ENCODE data around the gene RXRA.
A peak's percentile ranks its signal among the peaks of the same experiment; 100 is the strongest.

The RXRA gene

GRCh38 chr9:134420974-134421432 lies 94.7 kb downstream of the RXRA start:
- DNase-seq = peak; percentile 67

DNA sequence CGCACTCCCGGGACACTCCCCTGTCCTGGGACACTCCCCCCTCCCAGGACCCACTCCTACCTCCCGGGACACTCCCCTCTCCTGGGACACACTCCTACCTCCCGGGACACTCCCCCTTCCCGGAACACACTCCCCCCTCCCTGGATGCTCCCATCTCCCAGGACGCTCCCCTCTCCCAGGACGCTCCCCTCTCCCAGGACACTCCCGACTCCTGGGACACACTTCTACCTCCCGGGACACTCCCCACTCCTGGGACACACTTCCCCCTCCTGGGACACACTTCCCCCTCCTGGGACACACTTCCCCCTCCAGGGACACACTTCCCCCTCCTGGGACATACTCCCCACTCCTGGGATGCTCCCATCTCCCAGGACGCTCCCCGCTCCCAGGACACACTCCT lies 95.6 kb downstream of the RXRA start:
- DNase-seq = no peak

DNA sequence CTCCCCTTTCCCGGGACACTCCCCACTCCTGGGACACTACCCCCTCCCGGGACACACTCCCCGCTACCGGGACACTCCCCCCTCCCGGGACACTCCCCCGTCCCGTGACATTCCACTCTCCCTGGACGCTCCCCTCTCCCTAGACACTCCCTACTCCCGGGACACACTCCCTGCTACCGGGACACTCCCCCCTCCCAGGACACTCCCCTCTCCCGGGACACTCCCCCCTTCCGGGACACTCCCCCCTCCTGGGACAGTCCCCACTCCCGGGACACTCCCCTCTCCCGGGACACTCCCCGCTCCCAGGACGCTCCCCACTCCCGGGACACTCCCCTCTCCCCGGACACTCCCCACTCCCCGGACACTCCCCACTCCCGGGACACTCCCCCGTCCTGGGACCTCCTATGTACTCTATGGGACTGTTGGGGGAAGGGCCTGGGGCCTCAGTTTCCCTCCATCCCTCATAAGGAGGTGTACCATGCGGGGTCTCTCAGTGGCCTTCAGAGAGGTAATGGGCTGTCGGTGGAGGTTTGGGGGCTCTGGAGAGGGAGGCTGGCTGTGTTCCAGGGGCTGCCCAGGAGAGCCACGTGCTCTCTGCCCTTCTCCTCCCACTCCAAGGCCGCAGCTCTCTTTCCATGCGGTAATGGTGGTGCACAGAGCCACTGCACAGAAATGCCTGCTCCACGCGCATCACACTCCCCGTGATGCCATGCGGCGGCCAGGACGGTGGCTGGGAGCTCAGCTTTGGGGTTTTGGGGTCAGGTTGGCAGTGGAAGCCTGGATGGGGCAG lies 96.2 kb downstream of the RXRA start:
- DNase-seq = no peak

DNA sequence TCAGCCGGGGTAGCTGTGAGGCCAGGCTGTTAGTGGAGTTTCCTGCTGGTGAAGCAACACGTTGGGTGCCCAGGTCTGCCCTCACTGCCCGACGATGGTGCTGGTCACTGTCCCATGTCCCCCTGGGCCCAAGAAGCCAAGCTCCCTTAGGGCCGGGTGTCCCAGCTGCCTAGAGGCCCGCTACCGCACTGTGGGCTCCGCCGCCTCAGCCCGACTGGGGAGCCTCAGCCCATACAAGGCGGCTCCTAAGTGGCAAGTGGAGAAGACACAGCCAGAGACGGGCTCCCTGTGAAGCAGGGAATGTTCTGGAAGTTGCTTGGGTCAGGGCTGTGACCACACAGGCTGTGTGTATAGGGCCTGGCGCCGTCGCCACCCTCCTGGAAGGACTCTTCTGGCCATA lies 96.9 kb downstream of the RXRA start:
- no peak for DNase-seq

DNA sequence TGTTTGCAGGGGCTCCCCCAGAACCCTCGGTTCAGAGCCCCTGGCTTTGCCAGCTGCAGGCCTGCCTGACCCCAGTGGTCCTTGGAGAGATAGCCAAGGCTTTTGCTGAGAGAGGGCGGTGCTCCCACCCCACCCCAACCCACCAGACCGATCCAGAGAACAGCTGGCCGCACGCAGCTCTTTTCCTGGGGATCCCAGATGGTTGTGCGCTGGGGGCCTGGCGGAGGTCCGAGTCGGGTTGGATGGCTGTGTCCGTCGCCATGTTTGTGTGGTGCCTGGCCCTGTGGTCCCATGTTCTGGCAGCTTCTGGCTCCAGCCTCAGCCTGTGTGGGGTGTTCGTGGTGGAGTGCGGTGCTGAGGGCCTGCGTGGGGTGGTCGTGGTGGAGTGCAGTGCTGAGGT lies 97.5 kb downstream of the RXRA start:
- DNase-seq = no peak

DNA sequence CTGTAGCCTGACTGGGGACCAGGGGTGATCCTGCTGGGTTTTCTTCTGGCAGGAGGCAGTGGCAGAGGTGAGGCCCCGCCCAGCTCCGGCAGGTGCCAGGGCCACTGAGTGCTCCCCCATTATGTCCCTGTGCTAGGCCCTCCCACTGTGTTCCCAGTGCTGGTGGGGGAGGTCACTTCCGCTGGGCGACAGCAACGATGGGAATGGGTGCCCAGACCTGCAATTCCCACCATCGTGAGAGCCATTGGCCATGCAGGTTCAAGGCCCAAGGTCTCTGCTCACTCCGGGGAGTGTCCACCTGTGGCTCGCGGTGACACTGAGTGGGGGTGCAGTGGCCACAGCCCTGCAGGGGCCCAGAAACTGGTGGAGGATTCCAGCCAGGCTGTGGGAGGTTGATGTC lies 98.6 kb downstream of the RXRA start:
- no peak for DNase-seq

DNA sequence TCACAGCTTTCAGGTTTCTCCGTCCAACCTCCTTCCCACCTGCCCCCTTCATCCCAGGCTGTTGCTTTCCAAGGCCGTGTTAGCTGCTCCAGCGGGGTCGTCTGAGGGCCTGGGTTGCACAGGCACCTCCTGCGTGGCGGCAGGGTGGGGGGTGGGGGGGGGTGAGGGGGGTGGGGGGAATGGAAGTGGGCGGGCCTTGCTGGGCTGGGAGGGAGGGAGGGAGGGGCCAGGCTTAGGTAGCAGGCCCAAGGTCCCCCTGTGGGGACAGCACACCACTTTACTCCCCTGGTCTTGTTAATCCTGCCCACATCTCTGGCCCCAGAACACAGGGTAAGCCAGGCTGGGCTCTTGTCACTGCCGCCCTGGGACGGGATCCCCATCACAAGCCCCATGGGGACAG lies 99.1 kb downstream of the RXRA start:
- DNase-seq = no peak

DNA sequence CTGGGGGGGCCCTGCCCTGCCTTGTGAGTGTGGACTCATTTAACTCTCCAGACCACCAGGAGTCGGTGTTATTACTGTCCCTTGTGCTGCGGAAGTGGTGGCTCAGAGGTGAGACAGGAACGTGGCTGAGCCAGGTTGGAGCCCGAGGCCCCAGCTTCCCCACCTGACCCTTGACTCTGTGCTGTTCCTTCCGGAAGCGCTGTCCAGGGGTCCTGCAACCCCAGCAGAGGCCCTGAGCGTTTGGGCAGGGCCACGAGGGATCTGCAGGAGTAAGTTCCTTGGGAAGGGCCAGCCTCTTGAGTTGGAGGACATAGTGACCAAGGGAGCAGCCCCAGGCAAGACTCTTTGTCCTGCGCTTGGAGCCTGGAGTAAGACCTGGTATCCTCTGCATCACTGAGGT lies 99.6 kb downstream of the RXRA start:
- no peak for DNase-seq

GRCh38 chr9:134426436-134426835 lies 100.2 kb downstream of the RXRA start:
- no peak for DNase-seq

GRCh38 chr9:134427153-134427782 lies 101.0 kb downstream of the RXRA start:
- peak; percentile 27 for DNase-seq

DNA sequence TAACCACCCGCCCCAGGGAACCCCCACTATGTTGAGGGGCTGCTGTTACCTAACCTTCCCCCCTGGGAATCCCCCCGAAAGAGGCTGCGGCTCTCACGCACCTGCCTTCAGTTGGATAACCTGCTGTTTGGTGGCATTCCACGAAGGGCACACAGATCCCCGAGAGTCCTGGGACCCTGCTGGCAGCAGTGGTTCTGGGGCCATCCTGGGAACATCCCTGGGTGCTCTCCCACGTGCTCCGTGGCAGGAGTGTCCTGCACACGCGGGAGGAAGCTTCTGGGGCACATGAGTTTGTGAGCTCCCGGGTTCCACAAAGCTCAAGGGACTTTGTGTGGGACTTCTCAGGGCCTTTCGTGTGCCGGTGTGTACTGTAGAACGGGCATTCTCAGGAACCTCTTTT lies 102.3 kb downstream of the RXRA start:
- no peak for DNase-seq

GRCh38 chr9:134429007-134429406 lies 102.8 kb downstream of the RXRA start:
- DNase-seq = no peak

GRCh38 chr9:134429481-134429880 lies 103.2 kb downstream of the RXRA start:
- no peak for DNase-seq

DNA sequence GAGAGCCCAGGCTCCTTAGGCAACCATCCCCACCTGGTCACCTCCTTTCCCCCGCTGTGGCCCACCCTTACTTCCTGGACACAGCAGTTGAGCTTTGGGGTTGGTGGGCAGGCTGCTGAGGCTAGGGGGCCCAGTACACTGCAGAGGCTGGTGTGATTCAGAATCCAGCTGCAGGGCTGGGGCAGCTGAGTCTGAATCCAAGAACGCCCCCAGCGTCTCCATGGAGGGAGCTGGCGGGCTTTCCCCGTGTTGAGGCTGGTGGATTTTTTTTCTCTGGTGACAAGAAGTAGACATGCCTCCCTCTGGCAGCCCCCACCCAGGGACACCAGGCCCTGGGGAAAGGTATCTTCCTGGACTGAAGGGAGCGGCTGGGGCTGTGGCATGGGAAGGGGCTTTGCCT lies 104.8 kb downstream of the RXRA start:
- no peak for DNase-seq

GRCh38 chr9:134431626-134432025 lies 105.4 kb downstream of the RXRA start:
- DNase-seq = no peak

GRCh38 chr9:134432471-134432870 lies 106.2 kb downstream of the RXRA start:
- DNase-seq = no peak

DNA sequence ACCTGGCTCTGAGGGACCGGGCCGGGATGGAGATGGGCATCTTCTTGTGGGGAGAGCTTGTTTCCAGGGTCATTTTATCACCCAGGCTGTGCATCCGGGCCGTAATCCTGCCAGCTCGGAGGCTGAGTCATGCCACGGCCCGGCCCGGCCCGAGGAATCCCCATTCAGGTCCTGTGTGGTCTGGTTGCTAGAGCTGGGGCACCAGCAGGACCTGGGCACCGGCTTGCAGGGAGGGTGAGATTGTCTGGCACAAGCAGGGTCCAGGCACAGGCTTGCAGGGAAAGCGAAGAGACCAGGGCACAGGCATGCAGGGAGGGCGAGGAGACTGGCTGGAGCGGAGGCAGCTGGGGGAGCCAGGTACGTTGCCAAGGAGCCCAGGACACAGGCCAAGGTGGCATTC lies 106.8 kb downstream of the RXRA start:
- DNase-seq = no peak

GRCh38 chr9:134433909-134434882 lies 107.9 kb downstream of the RXRA start:
- DNase-seq = no peak

- peak; percentile 97 for DNase-seq
Measured at GRCh38 chr9:134434894-134435506, 108.7 kb downstream of the RXRA start.

DNA sequence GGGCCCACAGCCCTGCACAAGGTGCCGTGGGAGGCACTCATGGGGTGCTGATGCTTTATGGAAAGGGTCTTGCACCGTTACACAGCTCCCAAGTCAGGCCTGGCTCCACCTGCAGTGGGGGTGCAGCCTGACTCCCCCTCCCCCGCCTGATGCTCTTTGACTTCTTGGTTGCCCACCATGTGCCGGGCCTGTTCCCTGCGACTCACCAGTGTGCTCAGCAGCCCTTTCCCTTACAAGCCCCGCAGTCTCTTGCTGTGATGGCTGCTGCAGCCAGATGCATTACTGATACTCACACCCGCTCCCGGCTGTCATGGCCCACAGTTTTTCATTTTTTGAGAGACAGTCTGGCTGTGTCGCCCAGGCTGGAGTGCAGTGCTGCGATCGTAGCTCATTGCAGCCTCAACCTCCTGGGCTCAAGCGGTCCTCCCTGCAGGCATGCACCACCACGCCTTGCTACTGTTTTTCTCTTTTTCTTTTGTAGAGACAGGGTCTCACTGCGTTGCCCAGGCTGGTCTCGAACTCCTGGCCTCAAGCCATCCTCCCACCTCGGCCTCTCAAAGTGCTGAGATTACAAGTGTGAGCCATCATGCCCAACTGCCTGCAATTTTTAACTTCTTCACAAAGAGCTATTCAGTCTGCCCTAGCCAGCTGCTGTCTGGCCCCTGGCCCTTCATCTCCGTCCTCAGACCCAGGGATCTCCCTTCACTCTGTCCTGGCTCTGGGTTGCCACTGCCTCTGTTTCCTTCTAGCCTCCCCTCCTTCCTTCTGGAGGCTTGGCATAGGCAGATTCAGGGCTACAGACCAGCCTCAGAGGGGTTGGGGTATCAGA lies 109.5 kb downstream of the RXRA start:
- DNase-seq = peak; percentile 30

DNA sequence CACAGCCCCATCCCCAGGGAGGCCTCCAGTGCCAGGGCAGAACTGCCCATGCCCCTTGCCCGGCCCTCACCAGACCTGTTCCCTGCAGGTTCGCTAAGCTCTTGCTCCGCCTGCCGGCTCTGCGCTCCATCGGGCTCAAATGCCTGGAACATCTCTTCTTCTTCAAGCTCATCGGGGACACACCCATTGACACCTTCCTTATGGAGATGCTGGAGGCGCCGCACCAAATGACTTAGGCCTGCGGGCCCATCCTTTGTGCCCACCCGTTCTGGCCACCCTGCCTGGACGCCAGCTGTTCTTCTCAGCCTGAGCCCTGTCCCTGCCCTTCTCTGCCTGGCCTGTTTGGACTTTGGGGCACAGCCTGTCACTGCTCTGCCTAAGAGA lies 110.1 kb downstream of the RXRA start:
- DNase-seq = no peak

DNA sequence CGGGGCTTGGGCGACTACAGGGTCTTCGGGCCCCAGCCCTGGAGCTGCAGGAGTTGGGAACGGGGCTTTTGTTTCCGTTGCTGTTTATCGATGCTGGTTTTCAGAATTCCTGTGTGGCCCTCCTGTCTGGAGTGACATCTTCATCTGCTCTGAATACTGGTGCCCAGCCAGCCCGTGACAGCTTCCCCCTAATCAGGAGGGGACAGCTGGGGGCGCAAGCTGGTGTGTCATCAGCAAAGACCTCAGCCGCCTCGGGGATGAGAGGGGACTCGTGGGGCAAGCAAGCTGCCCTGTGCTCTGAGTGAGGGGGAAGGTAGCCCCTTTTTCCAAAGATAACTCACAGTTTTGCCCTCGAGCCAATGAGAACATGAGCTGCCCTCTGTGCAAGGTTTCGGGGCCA lies 110.7 kb downstream of the RXRA start:
- no peak for DNase-seq
